Tongue (tissue), 3 donors: ENCODE data around the gene CKB. TPM values are rescaled to one million over a fixed set of nuclear protein-coding genes. Genes with fewer than 3 reads are reported as not detected.

Experiments used
- DNase-seq: peaks from one replicate; pipeline ENCODE4 v3.0.0-alpha.2; 2015
- small RNA-seq: library from RNA; depleted of rRNA; stranded (forward); fragments of <200 nt; gene quantifications from one replicate; pipeline ENCODE3, GENCODE V24; 2014; ENCODE audit warnings: low replicate concordance
- total RNA-seq: library from RNA; depleted of rRNA; stranded (reverse); fragments of >200 nt; gene quantifications from one replicate; pipeline ENCODE4 v1.2.3, GENCODE V29; 2014

The CKB gene
- total RNA-seq, 1 donor from 2014 or later = 105 TPM

DNA sequence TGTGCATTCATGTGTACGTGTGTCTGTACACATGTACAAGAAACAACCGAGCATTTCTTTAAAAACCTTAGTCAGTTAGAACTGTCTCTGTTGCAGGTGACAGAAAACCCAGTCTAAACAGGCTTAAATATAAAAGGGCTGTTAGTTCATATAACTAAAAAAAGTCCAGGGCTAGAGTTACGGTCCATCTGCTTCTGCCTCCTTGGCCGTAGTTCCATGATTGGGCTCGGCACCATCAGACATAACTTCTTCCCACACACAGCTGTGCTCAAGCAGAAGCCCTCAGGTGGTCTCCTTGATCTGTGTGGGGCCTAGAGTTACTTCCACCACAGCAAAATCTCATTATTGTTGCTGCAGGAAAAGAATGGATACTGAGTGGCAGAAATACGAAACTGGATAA lies 34.6 kb downstream of the CKB start:
- peak; percentile 57 for DNase-seq

DNA sequence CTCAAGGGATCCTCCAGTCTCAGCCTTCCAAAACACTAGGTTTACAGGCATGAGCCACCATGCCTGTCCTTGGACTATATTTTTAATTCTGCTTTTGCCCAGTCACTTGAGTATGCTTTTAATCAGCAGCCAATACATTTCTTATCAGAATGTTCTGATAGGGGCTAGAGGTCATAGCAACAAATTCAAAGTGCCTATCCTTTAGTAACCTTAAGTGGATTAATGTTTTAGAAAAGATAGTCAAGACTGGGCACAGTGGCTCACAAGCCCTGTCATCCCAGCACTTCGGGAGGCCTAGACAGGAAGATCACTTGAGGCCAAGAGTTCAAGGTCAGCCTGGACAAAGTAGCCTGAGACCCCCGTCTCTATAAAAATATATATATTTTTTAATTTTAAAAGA lies 37.1 kb downstream of the CKB start:
- DNase-seq = no peak

DNA sequence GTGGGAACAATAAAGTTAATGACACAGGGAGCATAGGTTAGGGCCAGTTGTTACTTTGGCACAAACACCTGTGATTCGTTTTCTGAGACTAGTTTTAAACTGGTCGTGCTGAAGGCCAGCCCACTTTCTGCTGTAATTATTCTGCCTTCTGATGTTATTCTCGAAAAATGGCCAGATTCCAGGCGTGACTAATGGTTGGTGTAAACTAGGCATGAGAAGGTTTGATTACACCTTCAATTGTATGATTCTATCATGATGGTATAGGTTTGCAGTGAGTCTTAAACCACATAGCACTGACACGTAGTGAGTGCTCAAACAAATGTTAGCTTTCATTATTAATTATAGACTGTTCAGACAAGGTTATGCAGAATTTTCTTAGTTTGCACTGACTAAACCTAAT lies 39.0 kb downstream of the CKB start:
- no peak for DNase-seq

DNA sequence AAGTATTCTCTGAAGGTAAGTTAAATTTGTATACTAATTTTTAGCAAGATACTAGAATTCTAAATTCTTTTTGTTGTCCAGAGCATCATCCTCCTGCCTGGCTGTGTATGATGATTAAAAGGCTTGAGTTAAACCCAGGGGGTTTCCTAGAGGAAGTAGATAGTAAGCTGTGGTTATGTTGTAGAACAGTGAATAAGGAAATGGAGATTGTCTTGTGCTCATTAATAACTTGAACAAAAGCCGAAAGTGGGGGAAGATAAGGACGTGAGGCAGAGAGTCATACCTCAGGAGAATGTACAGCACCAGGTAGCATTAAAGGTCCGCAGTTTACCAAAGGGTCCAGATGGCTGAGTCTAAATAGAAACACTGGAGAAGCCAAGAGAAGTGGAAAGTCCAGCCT lies 42.0 kb downstream of the CKB start:
- no peak for DNase-seq

DNA sequence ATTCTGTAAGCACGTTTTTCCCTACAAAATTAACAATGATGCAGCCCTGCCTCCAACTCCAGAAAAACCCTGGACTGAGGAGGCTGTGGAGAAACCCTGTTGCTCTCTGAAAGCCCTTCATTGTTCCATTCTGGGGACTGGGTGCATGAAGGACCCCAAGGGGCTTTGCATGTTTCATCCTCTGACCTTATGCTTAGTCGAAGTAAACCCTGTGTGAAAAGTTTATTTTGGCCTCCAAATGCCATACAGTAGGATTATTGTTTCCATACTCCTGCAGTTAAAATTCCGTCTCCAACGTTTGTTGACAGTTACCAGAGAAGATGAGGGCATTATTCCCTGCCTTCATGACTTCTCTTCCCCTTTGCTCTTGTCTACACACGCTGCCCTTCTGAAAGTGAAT lies 46.0 kb downstream of the CKB start:
- no peak for DNase-seq

DNA sequence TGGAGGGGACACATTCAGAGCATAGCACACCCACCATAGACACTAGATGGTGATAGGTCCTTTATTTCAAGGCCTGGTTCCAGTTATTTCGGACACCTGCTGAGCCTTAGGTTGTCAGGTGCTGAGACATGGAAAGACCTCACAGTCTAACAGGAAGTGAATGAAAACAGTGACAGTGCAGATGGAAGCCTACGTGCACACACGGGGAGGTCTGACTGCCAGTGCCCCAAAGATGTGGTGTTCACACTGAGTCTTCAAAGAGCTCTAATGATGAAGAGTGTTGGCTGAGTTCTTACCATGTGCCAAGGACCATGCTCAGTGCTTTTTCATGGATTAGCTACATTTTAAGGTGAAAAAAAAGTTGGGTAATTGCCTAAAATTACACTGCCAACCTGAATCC lies 46.6 kb downstream of the CKB start:
- DNase-seq = no peak

DNA sequence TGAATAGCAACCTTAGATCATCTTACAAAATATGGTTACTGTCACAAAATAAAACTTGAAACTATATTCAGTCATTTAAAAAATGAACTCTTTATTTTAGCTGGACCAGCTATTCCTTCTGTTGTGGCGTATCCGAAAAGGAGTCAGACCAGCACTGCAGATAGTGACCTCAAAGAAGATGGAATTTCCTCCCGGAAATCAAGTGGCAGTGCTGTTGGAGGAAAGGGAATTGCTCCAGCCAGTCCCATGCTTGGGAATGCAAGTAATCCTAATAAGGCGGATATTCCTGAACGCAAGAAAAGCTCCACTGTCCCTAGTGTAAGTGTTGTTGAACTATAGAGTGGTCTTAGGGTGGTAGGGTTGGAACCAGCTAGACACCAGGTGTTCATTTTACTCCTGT lies 47.7 kb downstream of the CKB start:
- DNase-seq = no peak

DNA sequence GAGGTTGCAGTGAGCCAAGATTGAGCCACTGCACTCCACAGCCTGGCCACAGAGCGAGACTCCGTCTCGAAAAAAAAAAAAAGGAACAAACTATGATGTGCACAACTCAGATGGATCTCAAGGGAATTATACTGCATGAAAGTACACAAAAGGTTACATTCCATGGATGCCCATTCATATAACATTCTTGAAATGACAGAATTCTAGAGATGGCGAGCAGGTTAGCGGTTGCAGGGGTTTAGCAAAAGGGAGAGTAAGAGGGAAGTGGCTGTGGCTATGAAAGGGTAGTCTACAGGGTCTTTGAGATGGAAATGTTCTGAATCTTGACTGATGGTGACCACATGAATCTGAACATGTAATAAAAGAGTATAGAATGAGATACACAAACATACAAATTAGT lies 49.7 kb downstream of the CKB start:
- DNase-seq = no peak

Small RNAs within 50 kb of the gene (small RNA-seq; reads per million reads assigned to genes)
- gene RNU4-68P (not detected), gene RNU7-160P (not detected)

Other genes with a start within 250 kb of the CKB start
- 194 TPM for gene EIF5, start 188.6 kb downstream of the CKB start, total RNA-seq
- gene MARK3, start 137.4 kb downstream of the CKB start, total RNA-seq = 77.9 TPM
- 7.0 TPM for gene TRMT61A, start 6.4 kb upstream of the CKB start, total RNA-seq
- gene BAG5, start 39.8 kb upstream of the CKB start, total RNA-seq = 34.9 TPM
- 33.8 TPM for gene COA8, start 40.1 kb upstream of the CKB start, total RNA-seq
- 273 TPM for gene KLC1, start 106.4 kb upstream of the CKB start, total RNA-seq
- gene XRCC3, start 192.6 kb upstream of the CKB start, total RNA-seq = 10.5 TPM
- gene ZFYVE21, start 193.0 kb upstream of the CKB start, total RNA-seq = 119 TPM